Neuron (in vitro differentiated cells): Measurements from ENCODE around the gene CLEC3A.
"Not testable (repeated sequence)": the region's sequence is repeated elsewhere in the genome, so short reads cannot be mapped to it uniquely, and the experiment has no call there.

Experiments used
- H2AFZ ChIP-seq: one replicate; pipeline ENCODE4 v1.6.1; 2013; ENCODE audit warnings: low read depth, mild to moderate bottlenecking, inconsistent platforms, low read length, moderate library complexity
- H3K27me3 ChIP-seq: one replicate; pipeline ENCODE4 v1.6.1; 2013; ENCODE audit warnings: low read length; ENCODE audit not compliant: insufficient read depth
- H3K36me3 ChIP-seq: one replicate; pipeline ENCODE4 v1.6.1; 2013; ENCODE audit warnings: low read length; ENCODE audit not compliant: insufficient read depth
- H3K4me1 ChIP-seq: one replicate; pipeline ENCODE4 v1.6.1; 2013; ENCODE audit warnings: low read length; ENCODE audit not compliant: insufficient read depth
- H3K4me3 ChIP-seq: 2 replicates; pipeline ENCODE4 v1.5.1; 2013; ENCODE audit warnings: mild to moderate bottlenecking, low read length, moderate library complexity
- H3K9me3 ChIP-seq: one replicate; pipeline ENCODE4 v1.6.1; 2013; ENCODE audit warnings: low read length

The CLEC3A gene

DNA sequence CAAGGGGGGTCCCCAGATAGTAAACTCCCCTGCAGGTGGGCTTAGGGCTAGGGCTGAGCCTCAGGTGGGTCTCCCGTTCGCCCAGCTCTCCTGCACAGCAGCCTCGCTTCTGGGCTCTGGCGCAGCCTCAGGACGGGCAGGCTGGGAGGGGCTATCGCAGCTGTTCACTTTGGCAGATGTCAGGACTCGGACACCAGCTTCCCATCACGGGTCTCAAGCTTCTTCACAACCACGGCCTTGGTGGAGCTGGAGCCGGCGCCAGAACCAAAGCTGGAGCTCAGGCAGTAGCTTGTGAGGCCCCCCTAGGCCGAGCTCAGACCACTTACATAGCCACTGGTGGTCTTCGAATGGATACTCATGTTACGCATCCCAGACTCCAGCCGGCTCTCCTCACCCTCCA, 26.0 kb downstream of the CLEC3A start:
- peaks cover 4% of the 10 kb centered on the region for H3K27me3 ChIP-seq
- no peaks in the 10 kb centered on the region for H3K4me1 ChIP-seq
- H2AFZ ChIP-seq = no peak overlapping the region
- H3K4me3 ChIP-seq = no peak overlapping the region
- H3K36me3 ChIP-seq = no peaks in the 10 kb centered on the region
- H3K9me3 ChIP-seq = no peaks in the 10 kb centered on the region

DNA sequence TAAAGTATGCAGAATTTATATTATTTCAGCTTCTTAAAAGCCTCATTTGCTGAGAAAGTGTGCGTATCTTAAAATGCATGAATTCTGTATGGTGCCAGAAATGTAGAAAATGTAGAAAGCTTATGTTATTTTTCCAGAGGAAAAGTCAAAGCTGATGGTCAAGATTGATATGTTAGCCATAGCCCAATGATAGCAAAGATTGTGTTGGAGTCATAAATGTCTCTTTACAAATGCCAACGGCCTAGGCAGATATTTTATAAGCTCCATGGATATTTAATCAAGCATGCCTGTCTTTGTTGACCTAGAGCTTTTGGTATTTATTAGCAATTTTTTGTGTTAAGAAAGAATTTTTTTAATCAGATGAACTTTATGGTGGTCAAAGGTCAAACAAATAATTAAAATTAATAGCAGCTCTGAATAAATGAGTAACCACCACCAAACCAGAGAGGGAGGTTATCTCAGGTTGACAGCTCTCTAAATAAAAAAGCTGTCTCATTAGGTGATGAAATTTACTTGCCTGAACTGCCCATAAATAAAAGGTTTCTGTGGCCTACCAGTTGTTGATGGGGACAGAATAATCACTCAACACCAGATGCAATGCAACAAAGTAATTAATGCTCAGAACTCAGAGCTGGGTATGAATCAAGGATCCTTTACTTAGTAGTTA, 28.5 kb downstream of the CLEC3A start:
- Histone ChIP-seq H3K4me1 (no peaks in the 10 kb centered on the region), H2AFZ (no peak overlapping the region), H3K4me3 (no peak overlapping the region), H3K27me3 (peaks cover 4% of the 10 kb centered on the region), H3K9me3 (no peaks in the 10 kb centered on the region), H3K36me3 (no peaks in the 10 kb centered on the region)

DNA sequence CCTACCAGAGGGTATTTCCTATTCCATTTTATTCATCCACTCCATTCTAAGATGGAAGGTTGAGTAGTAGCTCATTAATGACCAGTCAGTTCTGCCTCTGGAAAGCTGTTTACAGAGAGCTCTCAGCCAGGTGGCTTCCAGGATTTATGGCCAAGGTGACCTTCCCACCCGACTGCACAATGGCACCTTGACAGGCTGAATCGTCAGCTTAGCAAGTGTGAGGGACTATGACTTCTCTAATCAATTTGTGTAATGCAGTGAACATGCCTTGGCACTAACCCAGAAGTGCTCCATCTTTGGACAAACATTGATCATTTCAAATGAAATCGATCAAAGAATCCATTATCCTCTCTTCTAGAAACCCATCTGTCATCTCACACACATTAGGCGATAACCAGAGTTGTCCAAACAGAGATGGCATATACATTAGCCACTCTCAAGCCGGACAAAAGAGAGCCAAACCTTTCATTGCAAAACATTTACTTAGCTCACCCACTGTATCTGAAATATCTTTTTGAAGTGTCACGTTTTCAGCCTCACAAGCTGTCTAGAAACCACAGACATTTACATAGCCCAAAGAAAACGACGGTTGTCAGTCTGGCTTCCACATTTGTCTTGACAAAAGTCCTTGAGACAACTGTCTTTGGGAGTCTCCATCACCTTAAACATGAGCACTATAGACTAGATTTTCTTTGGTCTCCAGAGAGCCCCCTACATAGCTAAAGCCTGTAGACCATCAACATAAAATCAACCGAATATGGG, 35.6 kb downstream of the CLEC3A start:
- H3K27me3 ChIP-seq = peaks cover 2% of the 10 kb centered on the region
- no peak overlapping the region for H3K4me3 ChIP-seq
- H3K36me3 ChIP-seq = no peaks in the 10 kb centered on the region
- H3K4me1 ChIP-seq = no peaks in the 10 kb centered on the region
- no peaks in the 10 kb centered on the region for H3K9me3 ChIP-seq
- no peak overlapping the region for H2AFZ ChIP-seq

DNA sequence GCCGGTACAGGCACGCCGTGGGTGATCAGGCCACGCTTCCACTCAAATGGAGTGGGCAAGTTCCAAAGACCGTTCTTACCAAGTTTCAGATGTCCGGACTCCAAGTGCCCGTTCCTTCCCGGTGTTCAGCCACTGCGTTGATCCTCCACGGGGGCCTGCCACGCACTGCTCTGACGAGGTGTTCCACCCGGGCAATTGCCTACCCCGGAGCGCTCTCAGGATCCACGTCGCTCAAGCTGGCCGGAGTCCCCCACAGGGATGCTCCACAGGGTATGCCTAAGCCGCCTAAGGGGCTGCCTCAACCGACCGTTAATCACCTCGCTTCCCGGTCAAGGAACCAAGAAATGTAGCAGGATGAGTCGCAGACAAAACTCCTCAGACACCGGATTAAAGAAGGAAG, 37.5 kb downstream of the CLEC3A start:
- not testable (repeated sequence) for H2AFZ ChIP-seq, H3K36me3 ChIP-seq, H3K4me3 ChIP-seq, H3K9me3 ChIP-seq, H3K27me3 ChIP-seq, H3K4me1 ChIP-seq

DNA sequence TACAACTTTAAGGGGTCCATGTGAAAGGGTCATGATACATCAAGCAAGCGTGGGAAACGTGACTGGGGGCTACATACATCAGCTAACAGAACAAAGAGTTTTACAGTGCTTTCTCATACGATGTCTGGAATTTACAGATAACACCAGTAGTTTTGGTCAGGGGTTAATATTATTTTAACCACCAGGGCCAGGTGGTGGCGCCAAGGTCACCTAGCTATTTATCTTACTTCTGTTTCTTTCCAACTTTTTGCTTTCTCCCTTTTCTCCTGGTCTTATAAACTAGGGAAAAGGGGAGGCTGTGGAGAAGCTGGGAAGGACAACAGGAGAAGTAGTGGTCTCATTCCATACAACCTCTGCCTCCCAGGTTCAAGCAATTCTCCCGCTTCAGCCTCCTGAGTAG, 37.9 kb downstream of the CLEC3A start:
- no peaks in the 10 kb centered on the region for H3K9me3 ChIP-seq
- H3K36me3 ChIP-seq = no peaks in the 10 kb centered on the region
- H3K27me3 ChIP-seq = peaks cover 6% of the 10 kb centered on the region
- H3K4me3 ChIP-seq = no peak overlapping the region
- no peaks in the 10 kb centered on the region for H3K4me1 ChIP-seq
- no peak overlapping the region for H2AFZ ChIP-seq

DNA sequence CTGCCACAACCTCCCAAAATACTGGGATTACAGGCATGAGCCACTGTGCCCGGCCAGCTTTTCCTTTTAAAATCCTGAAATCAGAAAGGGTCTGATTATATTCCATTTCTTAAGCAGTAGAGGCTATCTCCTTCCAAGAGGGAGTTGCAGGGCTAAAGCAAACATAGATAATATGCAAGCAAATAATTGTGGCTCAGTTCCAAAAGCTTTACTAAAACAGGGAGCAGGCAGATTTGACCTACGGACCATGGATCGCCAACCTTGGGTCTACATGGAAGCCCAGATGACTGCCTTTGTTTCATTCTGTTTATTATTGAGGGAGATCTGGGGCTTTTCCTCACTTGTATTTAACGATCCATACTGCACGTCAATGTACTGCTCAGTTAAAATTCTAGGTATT, 38.5 kb downstream of the CLEC3A start:
- Histone ChIP-seq H3K4me1 (no peaks in the 10 kb centered on the region), H3K36me3 (no peaks in the 10 kb centered on the region), H2AFZ (no peak overlapping the region), H3K27me3 (peaks cover 6% of the 10 kb centered on the region), H3K4me3 (no peak overlapping the region), H3K9me3 (no peaks in the 10 kb centered on the region)

DNA sequence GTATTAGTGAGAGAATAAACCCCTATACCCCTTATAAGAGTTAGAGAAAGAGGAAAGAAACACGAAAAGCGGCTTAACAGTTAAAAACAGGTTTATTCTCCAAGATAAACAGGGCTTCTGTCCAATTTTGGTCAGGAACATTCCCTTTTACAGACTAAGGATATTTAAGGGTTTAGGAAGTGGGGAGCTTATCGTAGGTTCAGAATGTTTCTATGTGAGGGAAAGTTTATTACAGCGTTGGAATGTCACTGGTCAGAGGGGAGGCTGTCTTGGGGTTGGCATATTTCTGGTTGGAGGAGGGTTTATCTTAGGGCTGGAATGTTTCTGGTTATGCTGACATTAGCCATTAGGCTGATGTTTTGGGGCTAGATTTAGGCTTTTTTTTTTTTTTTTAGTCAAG, 43.0 kb downstream of the CLEC3A start:
- Histone ChIP-seq H3K4me3 (no peak overlapping the region), H3K9me3 (no peaks in the 10 kb centered on the region), H3K36me3 (no peaks in the 10 kb centered on the region), H3K27me3 (peaks cover 6% of the 10 kb centered on the region), H2AFZ (no peak overlapping the region), H3K4me1 (peaks cover 2% of the 10 kb centered on the region)

DNA sequence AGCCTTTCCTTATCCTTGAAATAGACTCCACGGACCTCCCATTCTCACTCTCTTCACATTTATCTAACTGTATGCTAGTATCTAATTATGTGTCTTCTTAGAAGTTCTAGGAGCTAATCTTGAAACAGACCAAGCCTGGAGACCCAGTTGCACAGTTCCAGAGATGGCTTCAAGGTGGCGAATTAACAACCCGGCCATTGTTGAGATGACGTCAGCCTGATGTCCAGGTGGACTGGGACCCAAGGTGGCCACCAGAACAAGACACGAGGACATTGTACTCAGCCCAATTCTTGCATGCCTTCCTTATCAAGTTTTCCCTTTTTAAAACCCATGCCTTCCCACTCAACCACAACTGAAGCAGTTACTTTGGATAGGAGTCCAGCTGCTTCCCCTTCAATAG, 47.6 kb downstream of the CLEC3A start:
- no peak overlapping the region for H3K4me3 ChIP-seq
- H3K9me3 ChIP-seq = no peaks in the 10 kb centered on the region
- peaks cover 7% of the 10 kb centered on the region for H3K27me3 ChIP-seq
- no peaks in the 10 kb centered on the region for H3K36me3 ChIP-seq
- peaks cover 2% of the 10 kb centered on the region for H3K4me1 ChIP-seq
- H2AFZ ChIP-seq = no peak overlapping the region

DNA sequence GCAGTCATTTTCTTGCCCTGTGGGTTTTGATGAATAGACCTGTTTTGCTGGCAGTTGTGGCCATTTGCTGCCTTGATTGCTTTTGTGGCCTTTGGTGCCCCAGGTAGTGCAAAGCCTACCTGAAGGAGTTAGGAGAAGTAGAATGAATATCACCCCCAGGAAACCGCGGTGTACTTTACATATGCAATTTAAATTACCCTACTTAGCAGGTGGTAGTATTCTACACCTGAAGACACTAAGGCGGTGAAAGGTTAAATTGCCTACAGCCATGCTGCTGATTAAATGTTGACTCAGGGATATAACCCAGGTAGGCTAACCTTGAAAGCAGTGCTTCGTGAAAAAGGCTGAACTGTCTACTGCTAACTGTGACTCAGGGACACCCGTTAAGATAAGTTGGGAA, 49.9 kb downstream of the CLEC3A start:
- peaks cover 2% of the 10 kb centered on the region for H3K4me1 ChIP-seq
- H3K4me3 ChIP-seq = no peak overlapping the region
- no peak overlapping the region for H2AFZ ChIP-seq
- H3K27me3 ChIP-seq = peaks cover 9% of the 10 kb centered on the region
- no peaks in the 10 kb centered on the region for H3K36me3 ChIP-seq
- no peaks in the 10 kb centered on the region for H3K9me3 ChIP-seq

DNA sequence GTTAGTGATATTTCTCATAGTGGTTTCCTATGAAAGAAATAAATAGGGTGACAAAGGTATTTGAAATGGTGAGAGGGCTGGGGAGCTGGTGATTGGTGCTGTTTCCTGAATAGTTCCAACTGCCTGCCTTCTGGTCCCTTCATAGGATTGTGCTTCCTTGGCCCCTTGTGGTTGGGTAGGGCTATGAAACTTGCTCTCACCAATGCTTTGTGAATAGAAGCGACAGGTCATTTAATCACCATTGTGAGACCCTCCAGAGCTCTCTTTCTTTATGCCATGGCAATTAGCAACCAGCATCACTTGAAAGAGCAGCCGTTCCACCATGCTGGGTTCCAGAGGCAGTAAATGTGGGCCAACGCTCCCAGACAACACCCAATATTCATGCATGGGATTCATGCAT, 53.5 kb downstream of the CLEC3A start:
- Histone ChIP-seq H3K9me3 (no peaks in the 10 kb centered on the region), H3K4me3 (no peak overlapping the region), H3K4me1 (no peaks in the 10 kb centered on the region), H2AFZ (no peak overlapping the region), H3K27me3 (peaks cover 9% of the 10 kb centered on the region), H3K36me3 (no peaks in the 10 kb centered on the region)

DNA sequence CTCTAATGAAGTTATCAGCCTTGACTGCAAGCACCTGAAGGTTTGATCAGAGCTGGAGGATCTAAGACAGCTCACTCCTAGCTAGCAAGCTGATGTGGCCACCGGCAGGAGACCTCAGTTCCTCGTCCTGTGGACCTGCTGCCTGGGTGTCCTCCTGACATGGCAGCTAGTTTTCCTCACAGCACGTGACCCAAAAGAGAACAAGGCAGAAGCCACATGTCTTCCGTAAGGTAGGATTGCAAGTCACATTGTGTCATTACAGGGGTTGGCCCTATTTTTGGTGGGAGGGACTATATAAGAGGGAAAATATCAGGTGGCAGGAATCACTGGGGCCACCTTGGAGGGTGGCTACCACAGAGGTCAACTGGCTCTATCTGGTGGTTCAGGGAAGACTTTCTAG, 59.0 kb downstream of the CLEC3A start:
- Histone ChIP-seq H3K9me3 (no peaks in the 10 kb centered on the region), H3K27me3 (no peaks in the 10 kb centered on the region)

More for the DNA sequence above, 59.0 kb downstream of the CLEC3A start:
- H2AFZ ChIP-seq = no peak overlapping the region
- peaks cover 3% of the 10 kb centered on the region for H3K4me1 ChIP-seq
- no peak overlapping the region for H3K4me3 ChIP-seq
- no peaks in the 10 kb centered on the region for H3K36me3 ChIP-seq
